Spleen (tissue), 11 donors: ENCODE results near the gene DSCAML1. TPM values are rescaled to one million over a fixed set of nuclear protein-coding genes. Genes with fewer than 3 reads are reported as not detected.

Experiments used
- DNase-seq: peaks from one replicate; pipeline ENCODE4 v3.0.0-alpha.2; 2020
- H3K27ac ChIP-seq, 8 donors: fragments of 200-600 bp; sonication (generic) in 7 of 8; 1 replicate in 4 of 8; 2 replicates in 4 of 8; pipeline versions ENCODE4 v1.5.0 to v1.8.0; 2016 to 2021; ENCODE audit warnings: inconsistent platforms in 4 of 8, mild to moderate bottlenecking in 4 of 8, moderate library complexity in 1 of 8
- H3K27me3 ChIP-seq, 7 donors: fragments of 200-600 bp; sonication (generic) in 6 of 7; replicated peaks in 1 of 7; 1 replicate in 4 of 7; 2 replicates in 3 of 7; pipeline versions ENCODE4 v1.5.0 to v1.8.0; 2016 to 2021; ENCODE audit warnings: inconsistent platforms in 3 of 7, mild to moderate bottlenecking in 1 of 7
- H3K36me3 ChIP-seq, 6 donors: fragments of 200-600 bp; sonication (generic) in 5 of 6; 1 replicate in 4 of 6; 2 replicates in 2 of 6; pipeline versions ENCODE4 v1.5.0 to v1.8.0; 2016 to 2021; ENCODE audit warnings: inconsistent platforms in 2 of 6
- H3K4me1 ChIP-seq, 6 donors: fragments of 200-600 bp; sonication (generic) in 5 of 6; 1 replicate in 3 of 6; 2 replicates in 3 of 6; pipeline versions ENCODE4 v1.5.0 to v1.8.0; 2016 to 2021; ENCODE audit warnings: inconsistent platforms in 3 of 6
- H3K4me3 ChIP-seq, 8 donors: fragments of 200-600 bp; sonication (generic) in 7 of 8; 1 replicate in 4 of 8; 2 replicates in 4 of 8; pipeline versions ENCODE4 v1.5.0 to v1.8.0; 2016 to 2021; ENCODE audit warnings: inconsistent platforms in 4 of 8, mild to moderate bottlenecking in 4 of 8, moderate library complexity in 2 of 8
- H3K9me3 ChIP-seq, 8 donors: fragments of 200-600 bp; sonication (generic) in 7 of 8; 1 replicate in 4 of 8; 2 replicates in 4 of 8; pipeline versions ENCODE4 v1.5.0 to v1.8.0; 2016 to 2021; ENCODE audit warnings: inconsistent platforms in 4 of 8
- CTCF ChIP-seq, 11 experiments: fragments of 200-600 bp in 7 of 11; fragments of 450-650 bp in 4 of 11; sonication (generic) in 4 of 11; IDR thresholded peaks in 8 of 11; conservative IDR thresholded peaks in 3 of 11; 1 replicate in 7 of 11; 2 replicates in 4 of 11; pipeline versions ENCODE4 v1.4.0 to v1.8.0; 2016 to 2021; ENCODE audit warnings: antibody characterized with exemption in 11 of 11, inconsistent platforms in 4 of 11, mild to moderate bottlenecking in 1 of 11
- POLR2A ChIP-seq, 3 donors: fragments of 450-650 bp; IDR thresholded peaks; one replicate each; pipeline ENCODE4 v1.5.1; 2017; ENCODE audit warnings: antibody characterized with exemption in 3 of 3, mild to moderate bottlenecking in 1 of 3
- POLR2AphosphoS5 ChIP-seq, 3 donors: sonication (generic); formaldehyde crosslinking; IDR thresholded peaks; one replicate each; pipeline ENCODE4 v1.5.1; 2017; ENCODE audit warnings: antibody characterized with exemption in 3 of 3
- WGBS, 5 donors: extraction: QIAGEN DNeasy Blood & Tissue Kit in 3 of 5; methylation state at CpG; one replicate each; pipeline versions ENCODE4 v1.1.5 to v1.1.7; 2013 to 2018; 5-methylcytosine and 5-hydroxymethylcytosine counted together
- intact Hi-C: fragments of 100-400 bp; cut with DNase I; formaldehyde crosslinking; loops from one replicate; pipeline ENCODE4 v1.15.0; 2023; ENCODE audit warnings: low total_unique reads
- polyA plus RNA-seq, 3 donors: library from polyadenylated mRNA; stranded (reverse); fragments of 200-250 nt; gene quantifications; one replicate each; pipeline ENCODE4 v1.2.1, GENCODE V29; 2013
- total RNA-seq, 7 donors: library from RNA; depleted of rRNA in 3 of 7; stranded (reverse); fragments of >200 nt in 3 of 7; fragmentation: NEBNext Ultra II Directional in 4 of 7; extraction: Animal tissue kit (Norgen Biotek cat#: 25700) in 4 of 7; gene quantifications; one replicate each; pipeline versions ENCODE4 v1.1.0 to v1.2.1, GENCODE V29; 2016 to 2021
- donor health status: healthy with polysubstance abuse.
- donor health status: DM: no; HTN: no; CAD: no; lungs with moderate emphysema.
- donor health status: DM: no; HTN: no; CAD: no.
- donor health status: Bipolar disorder and iron deficiency.
- donor health status: healthy.
- donor health status: DM: no; HTN: no; CAD: no.
- donor health status: DM: yes; HTN: yes; CAD: no.

DSCAML1 gene
- total and polyA plus RNA-seq, 10 donors: 0.07 to 10.7 (median 2.3) TPM

- WGBS, 5 donors: 79 to 87% (median 80%) methylated on average over 5 of the region's 5 CpGs
- intact Hi-C loops: no loop called here
- TF ChIP-seq POLR2A (IDR thresholded peaks at IDR 0.05): no peak
- no peak for TF ChIP-seq POLR2AphosphoS5 (IDR thresholded peaks at IDR 0.05)
- no peak overlapping the region for H3K27ac ChIP-seq
- DNase-seq: no peak
- H3K4me3 ChIP-seq: no peak overlapping the region
- H3K36me3 ChIP-seq: no peaks in the 10 kb centered on the region
- H3K9me3 ChIP-seq: no peaks in the 10 kb centered on the region
- H3K27me3 ChIP-seq: peaks cover 0 to 8% (median 0%) of the 10 kb centered on the region in 7 donors
- H3K4me1 ChIP-seq: no peaks in the 10 kb centered on the region
Measured at GRCh38 chr11:117696540-117696939, 100.5 kb downstream of the DSCAML1 start.

- no peaks in the 10 kb centered on the region for H3K36me3 ChIP-seq
- H3K27ac ChIP-seq: no peak overlapping the region
- no peaks in the 10 kb centered on the region for H3K4me1 ChIP-seq
- intact Hi-C loops: no loop called here
- 86 to 96% (median 91%) methylated on average over 3 of the region's 3 CpGs for WGBS, 5 donors
- peaks cover 0 to 5% (median 0%) of the 10 kb centered on the region in 7 donors for H3K27me3 ChIP-seq
- TF ChIP-seq POLR2A (IDR thresholded peaks at IDR 0.05): no peak
- no peak for TF ChIP-seq POLR2AphosphoS5 (IDR thresholded peaks at IDR 0.05)
- H3K9me3 ChIP-seq: no peaks in the 10 kb centered on the region
- no peak for DNase-seq
- no peak overlapping the region for H3K4me3 ChIP-seq
Measured at GRCh38 chr11:117693344-117693743, 103.7 kb downstream of the DSCAML1 start.

GRCh38 chr11:117691516-117691915, 105.5 kb downstream of the DSCAML1 start:
- Histone ChIP-seq H3K4me1 (no peaks in the 10 kb centered on the region), H3K36me3 (no peaks in the 10 kb centered on the region), H3K9me3 (no peaks in the 10 kb centered on the region), H3K27ac (no peak overlapping the region), H3K27me3 (peaks cover 0 to 5% (median 0%) of the 10 kb centered on the region in 7 donors), H3K4me3 (no peak overlapping the region)
- intact Hi-C loops: no loop called here
- no peak for DNase-seq
- TF ChIP-seq POLR2A (IDR thresholded peaks at IDR 0.05): no peak
- WGBS, 5 donors: 74 to 89% (median 82%) methylated on average over 10 of the region's 10 CpGs

- no peaks in the 10 kb centered on the region for H3K4me1 ChIP-seq
- TF ChIP-seq CTCF (IDR thresholded peaks at IDR 0.05 in 8 of 11, conservative IDR thresholded peaks at IDR 0.05 in 3 of 11) (no peak), POLR2AphosphoS5 (IDR thresholded peaks at IDR 0.05) (no peak), POLR2A (IDR thresholded peaks at IDR 0.05) (no peak)
- DNase-seq: no peak
- H3K27ac ChIP-seq: no peak overlapping the region
- intact Hi-C loops: no loop called here
- peaks cover 0 to 2% (median 0%) of the 10 kb centered on the region in 7 donors for H3K27me3 ChIP-seq
- WGBS, 5 donors: 69 to 76% (median 70%) methylated on average over 4 of the region's 4 CpGs
- no peaks in the 10 kb centered on the region for H3K9me3 ChIP-seq
- no peaks in the 10 kb centered on the region for H3K36me3 ChIP-seq
- no peak overlapping the region for H3K4me3 ChIP-seq
Measured at GRCh38 chr11:117691218-117691514, 105.8 kb downstream of the DSCAML1 start.

- Histone ChIP-seq H3K36me3 (no peaks in the 10 kb centered on the region), H3K27me3 (no peaks in the 10 kb centered on the region), H3K4me1 (no peaks in the 10 kb centered on the region), H3K9me3 (no peaks in the 10 kb centered on the region), H3K4me3 (no peak overlapping the region), H3K27ac (no peak overlapping the region)
- intact Hi-C loops: no loop called here
- WGBS, 5 donors: 67 to 77% (median 72%) methylated on average over 8 of the region's 8 CpGs
- no peak for DNase-seq
- TF ChIP-seq POLR2AphosphoS5 (IDR thresholded peaks at IDR 0.05) (no peak), CTCF (IDR thresholded peaks at IDR 0.05 in 8 of 11, conservative IDR thresholded peaks at IDR 0.05 in 3 of 11) (no peak), POLR2A (IDR thresholded peaks at IDR 0.05) (no peak)
Measured at GRCh38 chr11:117690484-117691217, 106.4 kb downstream of the DSCAML1 start.
